H1 (cell line): ENCODE data around the gene CACUL1. TPM values are rescaled to one million over a fixed set of nuclear protein-coding genes. Genes with fewer than 3 reads are reported as not detected.

Source experiments
- CTCF ChIA-PET: fragments of 300-600 bp; sonication (Branson Sonifier 250); formaldehyde crosslinking; loops from one replicate; lab custom pipeline; 2021; ENCODE audit not compliant: partially characterized antibody; lab: Charles Lee
- POLR2A ChIA-PET: fragments of 300-600 bp; sonication (Branson Sonifier 250); formaldehyde crosslinking; loops from one replicate; lab custom pipeline; 2021; ENCODE audit warnings: inconsistent platforms; ENCODE audit not compliant: partially characterized antibody; lab: Charles Lee
- DNase-seq, 2 experiments: peaks; one replicate each; pipeline versions ENCODE4 v3.0.0 to v3.0.0-alpha.2; 2010 to 2022; ENCODE audit warnings: low spot score in 2 of 2, low read depth in 1 of 2, mixed read lengths in 1 of 2
- FAIRE-seq: peaks from 2 replicates; lab custom pipeline; 2011; peaks lifted over from hg19 to GRCh38; lab: Jason Lieb, UNC
- H2AFZ ChIP-seq: 2 replicates; pipeline ENCODE4 v1.8.1; 2012; ENCODE audit warnings: low read length, inconsistent platforms
- H2AK5ac ChIP-seq: 2 replicates; pipeline ENCODE4 v1.6.1; 2013; ENCODE audit warnings: low read depth, low read length
- H2BK120ac ChIP-seq: replicated peaks from 2 replicates; pipeline ENCODE3; 2013; ENCODE audit warnings: low read depth, low read length, inconsistent platforms
- H2BK12ac ChIP-seq: 2 replicates; pipeline ENCODE4 v1.6.1; 2013; ENCODE audit warnings: low read depth, low read length
- H2BK15ac ChIP-seq: 2 replicates; pipeline ENCODE4 v1.6.1; 2013; ENCODE audit warnings: low read length
- H2BK20ac ChIP-seq: 2 replicates; pipeline ENCODE4 v1.6.1; 2013; ENCODE audit warnings: low read length
- H2BK5ac ChIP-seq: 2 replicates; pipeline ENCODE4 v1.6.1; 2013; ENCODE audit warnings: low read depth, low read length
- H3K14ac ChIP-seq: 2 replicates; pipeline ENCODE4 v1.6.1; 2013; ENCODE audit warnings: inconsistent platforms; ENCODE audit not compliant: insufficient read length
- H3K18ac ChIP-seq: 2 replicates; pipeline ENCODE4 v1.6.1; 2013; ENCODE audit warnings: low read length; ENCODE audit errors: extremely low read depth
- H3K23ac ChIP-seq: 2 replicates; pipeline ENCODE4 v1.6.1; 2013; ENCODE audit warnings: inconsistent platforms; ENCODE audit not compliant: insufficient read length
- H3K23me2 ChIP-seq: 2 replicates; pipeline ENCODE4 v1.6.1; 2013; ENCODE audit warnings: low read depth, low read length
- H3K27ac ChIP-seq: 2 replicates; pipeline ENCODE4 v1.6.1; 2011; ENCODE audit warnings: low read depth, low read length, inconsistent platforms
- H3K27me3 ChIP-seq, 4 experiments: replicated peaks in 1 of 4; 1 replicate in 1 of 4; 2 replicates in 3 of 4; pipeline versions ENCODE4 v1.6.1 to v1.8.1; 2011 to 2013; ENCODE audit warnings: low read length in 3 of 4, mild to moderate bottlenecking in 3 of 4, inconsistent platforms in 2 of 4, mixed read lengths in 2 of 4, moderate library complexity in 1 of 4; ENCODE audit not compliant: control insufficient read depth in 3 of 4, insufficient read depth in 3 of 4; ENCODE audit errors: extremely low read depth in 1 of 4
- H3K36me3 ChIP-seq, 4 experiments: 2 replicates each; pipeline versions ENCODE4 v1.6.1 to v1.8.1; 2011 to 2013; ENCODE audit warnings: mild to moderate bottlenecking in 4 of 4, low read length in 3 of 4, moderate library complexity in 2 of 4, control low read depth in 1 of 4, inconsistent platforms in 1 of 4; ENCODE audit not compliant: insufficient read depth in 4 of 4, control insufficient read depth in 2 of 4
- H3K4ac ChIP-seq: replicated peaks from 2 replicates; pipeline ENCODE3; 2013; ENCODE audit warnings: low read length, low read depth, mixed read lengths, inconsistent platforms; ENCODE audit not compliant: insufficient read length
- H3K4me1 ChIP-seq, 4 experiments: replicated peaks in 1 of 4; 1 replicate in 1 of 4; 2 replicates in 3 of 4; pipeline versions ENCODE4 v1.6.1 to v1.8.1; 2011 to 2013; ENCODE audit warnings: low read length in 3 of 4, inconsistent platforms in 2 of 4, mixed read lengths in 1 of 4; ENCODE audit not compliant: insufficient read depth in 4 of 4, control insufficient read depth in 3 of 4
- H3K4me2 ChIP-seq, 2 experiments: 2 replicates each; pipeline versions ENCODE4 v1.6.1 to v1.8.1; 2011 to 2013; ENCODE audit warnings: low read depth in 2 of 2, low read length in 2 of 2, control low read depth in 1 of 2, inconsistent platforms in 1 of 2, mild to moderate bottlenecking in 1 of 2; ENCODE audit not compliant: insufficient read depth in 1 of 2
- H3K4me3 ChIP-seq, 4 experiments: fragments of 200-600, 300-600 bp in 1 of 4; sonication (generic), shearing (Covaris generic), sonication (Bioruptor Twin) in 1 of 4; 2 replicates each; pipeline versions ENCODE4 v1.5.1 to v1.8.1; 2011 to 2016; ENCODE audit warnings: low read length in 4 of 4, low read depth in 3 of 4, control low read depth in 2 of 4, inconsistent platforms in 2 of 4, mild to moderate bottlenecking in 2 of 4, mixed read lengths in 1 of 4, moderate library complexity in 1 of 4; ENCODE audit not compliant: insufficient read depth in 2 of 4; ENCODE audit errors: extremely low read depth in 1 of 4
- H3K56ac ChIP-seq: replicated peaks from 2 replicates; pipeline ENCODE3; 2013; ENCODE audit warnings: low read depth, mild to moderate bottlenecking, mixed read lengths, low read length, inconsistent platforms; ENCODE audit not compliant: insufficient read length
- H3K79me1 ChIP-seq: 2 replicates; pipeline ENCODE4 v1.6.1; 2013; ENCODE audit warnings: low read depth, low read length, control low read depth
- H3K79me2 ChIP-seq, 2 experiments: 2 replicates each; pipeline versions ENCODE4 v1.6.1 to v1.8.1; 2012 to 2013; ENCODE audit warnings: low read length in 2 of 2, mild to moderate bottlenecking in 2 of 2, inconsistent platforms in 1 of 2; ENCODE audit not compliant: insufficient read depth in 2 of 2, control insufficient read depth in 1 of 2
- H3K9ac ChIP-seq, 4 experiments: replicated peaks in 1 of 4; 1 replicate in 1 of 4; 2 replicates in 3 of 4; pipeline versions ENCODE4 v1.6.1 to v1.8.1; 2011 to 2013; ENCODE audit warnings: low read depth in 3 of 4, low read length in 3 of 4, control low read depth in 2 of 4, mild to moderate bottlenecking in 2 of 4, moderate library complexity in 2 of 4, inconsistent platforms in 1 of 4; ENCODE audit errors: extremely low read depth in 1 of 4
- H3K9me3 ChIP-seq, 2 experiments: 2 replicates each; pipeline versions ENCODE4 v1.6.1 to v1.8.1; 2012 to 2013; ENCODE audit warnings: mild to moderate bottlenecking in 2 of 2, moderate library complexity in 2 of 2, control low read depth in 1 of 2, inconsistent platforms in 1 of 2, low read depth in 1 of 2, low read length in 1 of 2, mixed read lengths in 1 of 2; ENCODE audit not compliant: insufficient read depth in 2 of 2
- H4K20me1 ChIP-seq, 2 experiments: replicated peaks in 1 of 2; 2 replicates each; pipeline versions ENCODE3 to v1.8.1; 2011 to 2013; ENCODE audit warnings: inconsistent platforms in 2 of 2, low read length in 2 of 2, mild to moderate bottlenecking in 1 of 2; ENCODE audit not compliant: insufficient read depth in 2 of 2, control insufficient read depth in 1 of 2
- H4K5ac ChIP-seq: 2 replicates; pipeline ENCODE4 v1.6.1; 2013; ENCODE audit warnings: low read length, low read depth, mixed read lengths, inconsistent platforms; ENCODE audit not compliant: insufficient read length
- H4K8ac ChIP-seq: 2 replicates; pipeline ENCODE4 v1.8.0; 2013; ENCODE audit warnings: mild to moderate bottlenecking, moderate library complexity, low read length, inconsistent platforms; ENCODE audit not compliant: insufficient read depth; ENCODE audit errors: extremely low read depth
- H4K91ac ChIP-seq: replicated peaks from 2 replicates; pipeline ENCODE3; 2013; ENCODE audit warnings: low read length, mixed read lengths, inconsistent platforms; ENCODE audit not compliant: insufficient read length
- GTF2F1 ChIP-seq: IDR thresholded peaks from 2 replicates; pipeline ENCODE4 v1.6.1; 2012; ENCODE audit warnings: low read depth, low read length, improper control_type of control experiment, borderline replicate concordance
- WGBS, 2 experiments: shearing (Covaris generic) in 1 of 2; methylation state at CpG; one replicate each; pipeline versions ENCODE4 v1.1.6 to v1.1.7; 2013 to 2015; ENCODE audit warnings: low lambda C conversion rate in 2 of 2, mixed read lengths in 2 of 2, inconsistent platforms in 1 of 2, low coverage in 1 of 2, missing lambda C conversion rate in 1 of 2; ENCODE audit not compliant: insufficient replicate concordance in 2 of 2, insufficient coverage in 1 of 2, insufficient read length in 1 of 2; ENCODE audit errors: extremely low coverage in 1 of 2, missing lambda C conversion rate in 1 of 2; 5-methylcytosine and 5-hydroxymethylcytosine counted together
- polyA plus RNA-seq, 7 experiments: library from polyadenylated mRNA; depleted of rRNA in 3 of 7; stranded (reverse) in 5 of 7; unstranded in 2 of 7; fragments of >200 nt in 5 of 7; fragments of 200-250 nt in 2 of 7; gene quantifications; 1 replicate in 5 of 7; 2 replicates in 1 of 7; 4 replicates in 1 of 7; pipeline versions ENCODE4 v1.2.1 to v1.2.3, GENCODE V29; 2011 to 2013; ENCODE audit warnings: missing spikeins in 2 of 7, mixed read lengths in 2 of 7
- total RNA-seq: library from RNA; stranded (reverse); fragmentation: NEBNext Ultra II Directional; extraction: Animal tissue kit (Norgen Biotek cat#: 25700); gene quantifications from 2 replicates; pipeline ENCODE4 v1.2.1, GENCODE V29; 2021

Gene CACUL1
- total and polyA plus RNA-seq, 2 of the 8 experiments (the other 6 are each of a cell fraction or from before 2014, with no cell fraction given) = 6.5 to 34.2 TPM

DNA sequence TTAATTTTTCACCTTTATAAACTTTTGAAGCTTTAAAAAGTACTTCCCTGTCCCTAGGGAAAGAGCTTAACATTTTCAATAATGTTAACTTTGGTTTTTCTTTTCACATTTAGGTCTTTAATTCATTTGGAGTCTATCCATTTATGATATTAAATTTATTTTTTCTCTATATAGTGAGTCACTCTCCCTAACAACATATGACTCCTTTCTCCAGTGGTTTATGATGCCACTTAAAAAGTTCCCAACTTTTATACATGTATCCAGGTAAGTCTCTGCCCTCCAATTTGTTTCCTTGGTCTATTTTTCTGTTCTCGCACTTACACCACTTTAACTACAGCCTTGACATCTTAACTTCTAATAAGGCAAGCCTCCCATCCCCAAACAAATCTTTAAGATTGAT lies 3.5 kb downstream of the CACUL1 start:
- Histone ChIP-seq H3K9ac (no peak overlapping the region), H2BK12ac (no peak overlapping the region), H3K23me2 (peaks cover 9% of the 10 kb centered on the region), H3K79me1 (peaks cover 5% of the 10 kb centered on the region), H4K8ac (no peak overlapping the region), H3K23ac (no peak overlapping the region), H2BK120ac (no peak overlapping the region), H3K4ac (no peak overlapping the region), H3K36me3 (peaks cover 0 to 5% (median 0%) of the 10 kb centered on the region in 4 experiments; a peak in 1 of 8 replicates), H3K56ac (no peak overlapping the region), H3K4me3 (no peak overlapping the region), H3K27me3 (no peaks in the 10 kb centered on the region), H2BK20ac (no peak overlapping the region), H3K79me2 (peaks cover 52 to 80% of the 10 kb centered on the region in 2 experiments), H3K27ac (no peak overlapping the region), H4K5ac (no peak overlapping the region), H4K91ac (no peak overlapping the region), H3K4me1 (no peaks in the 10 kb centered on the region; a peak in 3 of 7 replicates), H2BK5ac (no peak overlapping the region), H2BK15ac (no peak overlapping the region), H3K4me2 (no peak overlapping the region), H4K20me1 (peaks cover 25 to 27% of the 10 kb centered on the region in 2 experiments), H2AK5ac (no peak overlapping the region), H3K18ac (no peak overlapping the region), H2AFZ (no peak overlapping the region), H3K9me3 (no peaks in the 10 kb centered on the region), H3K14ac (no peak overlapping the region)
- FAIRE-seq (no peak), DNase-seq (no peak)
- 88% methylated on average over 1 of the region's 1 CpG; no CpG with 5 or more reads in 1 of the 2 experiments for WGBS, 2 experiments
- ChIA-PET CTCF (interaction anchor here (0.8 to 2.0 kb wide), 2 partner anchors 16 to 70 kb away, joined by 3 to 6 read pairs; no protein-coding TSS in a partner anchor), POLR2A (no interaction called here)
- TF ChIP-seq GTF2F1 = no peak
